Measurements from ENCODE around the gene WAPL.

DNA sequence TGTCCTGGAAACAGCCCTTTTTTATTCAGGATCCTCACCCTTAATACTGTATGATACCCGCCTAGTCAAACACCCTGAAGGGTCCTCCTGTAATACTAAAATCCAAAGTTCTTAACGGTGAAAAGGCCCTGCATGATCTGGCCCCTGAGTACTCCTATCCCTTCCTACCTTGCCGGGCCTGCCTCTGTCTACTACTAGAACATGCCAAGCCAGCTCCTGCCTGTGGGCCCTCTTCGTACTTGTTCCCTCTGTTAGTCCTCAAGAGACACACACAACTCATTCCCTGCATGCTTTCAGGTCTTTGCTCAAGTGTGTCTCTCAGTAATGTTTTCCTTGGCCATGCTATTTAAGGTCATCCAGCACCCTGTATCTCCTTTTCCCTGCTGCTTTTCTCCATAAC lies 5.0 kb upstream of the WAPL start:
- TF ChIP-seq, protein P1, sequence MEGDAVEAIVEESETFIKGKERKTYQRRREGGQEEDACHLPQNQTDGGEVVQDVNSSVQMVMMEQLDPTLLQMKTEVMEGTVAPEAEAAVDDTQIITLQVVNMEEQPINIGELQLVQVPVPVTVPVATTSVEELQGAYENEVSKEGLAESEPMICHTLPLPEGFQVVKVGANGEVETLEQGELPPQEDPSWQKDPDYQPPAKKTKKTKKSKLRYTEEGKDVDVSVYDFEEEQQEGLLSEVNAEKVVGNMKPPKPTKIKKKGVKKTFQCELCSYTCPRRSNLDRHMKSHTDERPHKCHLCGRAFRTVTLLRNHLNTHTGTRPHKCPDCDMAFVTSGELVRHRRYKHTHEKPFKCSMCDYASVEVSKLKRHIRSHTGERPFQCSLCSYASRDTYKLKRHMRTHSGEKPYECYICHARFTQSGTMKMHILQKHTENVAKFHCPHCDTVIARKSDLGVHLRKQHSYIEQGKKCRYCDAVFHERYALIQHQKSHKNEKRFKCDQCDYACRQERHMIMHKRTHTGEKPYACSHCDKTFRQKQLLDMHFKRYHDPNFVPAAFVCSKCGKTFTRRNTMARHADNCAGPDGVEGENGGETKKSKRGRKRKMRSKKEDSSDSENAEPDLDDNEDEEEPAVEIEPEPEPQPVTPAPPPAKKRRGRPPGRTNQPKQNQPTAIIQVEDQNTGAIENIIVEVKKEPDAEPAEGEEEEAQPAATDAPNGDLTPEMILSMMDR (IDR thresholded peaks at IDR 0.05; ENCODE audit: insufficient read depth, low read depth, low read length): no peak
- no peak for TF ChIP-seq EZH2 (IDR thresholded peaks at IDR 0.05; ENCODE audit: insufficient read depth, low read length)
